Measurements from ENCODE around the gene EML2. TPM values are rescaled to one million over a fixed set of nuclear protein-coding genes. Genes with fewer than 3 reads are reported as not detected.
A peak's percentile ranks its signal among the peaks of the same experiment; 100 is the strongest.

Gene EML2
- total and polyA plus RNA-seq, 8 donors = 20.9 to 51.2 (median 30.1) TPM

DNA sequence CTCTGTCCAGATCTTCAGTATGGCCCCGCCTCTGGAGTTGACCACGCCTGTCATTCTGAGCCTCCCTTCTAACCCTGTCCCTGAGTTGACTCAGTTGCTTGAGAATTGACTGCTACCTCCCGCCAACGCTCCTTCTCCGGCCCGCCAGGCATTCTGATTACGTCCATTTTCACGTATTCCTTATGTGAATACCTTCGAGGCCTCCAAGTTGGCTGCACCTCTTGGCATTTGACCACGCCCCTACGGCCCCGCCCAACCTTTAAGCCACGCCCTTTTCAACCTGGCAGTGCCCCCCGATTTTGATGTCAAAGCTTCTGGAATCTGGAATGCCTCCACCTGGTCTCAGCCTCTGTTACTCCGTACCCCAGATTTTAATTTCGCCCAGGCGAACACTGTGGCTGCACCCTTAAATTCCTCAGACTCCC, 1.7 kb upstream of the EML2 start:
- peak in 3 of 6 donors; percentile 29 to 72 (median 66) for DNase-seq
- H3K9me3 ChIP-seq = no peaks in the 10 kb centered on the region
- no peak for ATAC-seq
- H3K4me1 ChIP-seq = peaks cover 5 to 22% (median 8%) of the 10 kb centered on the region in 3 donors
- H3K27ac ChIP-seq = peak overlapping the region in 2 of 4 donors; percentile 82 to 85
- 45 to 47% methylated on average over 17 of the region's 17 CpGs for WGBS, 2 donors
- TF ChIP-seq, protein P1, sequence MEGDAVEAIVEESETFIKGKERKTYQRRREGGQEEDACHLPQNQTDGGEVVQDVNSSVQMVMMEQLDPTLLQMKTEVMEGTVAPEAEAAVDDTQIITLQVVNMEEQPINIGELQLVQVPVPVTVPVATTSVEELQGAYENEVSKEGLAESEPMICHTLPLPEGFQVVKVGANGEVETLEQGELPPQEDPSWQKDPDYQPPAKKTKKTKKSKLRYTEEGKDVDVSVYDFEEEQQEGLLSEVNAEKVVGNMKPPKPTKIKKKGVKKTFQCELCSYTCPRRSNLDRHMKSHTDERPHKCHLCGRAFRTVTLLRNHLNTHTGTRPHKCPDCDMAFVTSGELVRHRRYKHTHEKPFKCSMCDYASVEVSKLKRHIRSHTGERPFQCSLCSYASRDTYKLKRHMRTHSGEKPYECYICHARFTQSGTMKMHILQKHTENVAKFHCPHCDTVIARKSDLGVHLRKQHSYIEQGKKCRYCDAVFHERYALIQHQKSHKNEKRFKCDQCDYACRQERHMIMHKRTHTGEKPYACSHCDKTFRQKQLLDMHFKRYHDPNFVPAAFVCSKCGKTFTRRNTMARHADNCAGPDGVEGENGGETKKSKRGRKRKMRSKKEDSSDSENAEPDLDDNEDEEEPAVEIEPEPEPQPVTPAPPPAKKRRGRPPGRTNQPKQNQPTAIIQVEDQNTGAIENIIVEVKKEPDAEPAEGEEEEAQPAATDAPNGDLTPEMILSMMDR (IDR thresholded peaks at IDR 0.05) = no peak
- intact Hi-C loops (cut with DNase I) = loop anchor here in 1 of 3 donors (5.0 kb wide), 2 partner anchors 34 to 119 kb away; no protein-coding TSS in a partner anchor
- no peaks in the 10 kb centered on the region for H3K36me3 ChIP-seq
- H3K4me3 ChIP-seq = peak overlapping the region in 1 of 4 donors; percentile 47
- FAIRE-seq = no peak
- H3K27me3 ChIP-seq = no peaks in the 10 kb centered on the region

DNA sequence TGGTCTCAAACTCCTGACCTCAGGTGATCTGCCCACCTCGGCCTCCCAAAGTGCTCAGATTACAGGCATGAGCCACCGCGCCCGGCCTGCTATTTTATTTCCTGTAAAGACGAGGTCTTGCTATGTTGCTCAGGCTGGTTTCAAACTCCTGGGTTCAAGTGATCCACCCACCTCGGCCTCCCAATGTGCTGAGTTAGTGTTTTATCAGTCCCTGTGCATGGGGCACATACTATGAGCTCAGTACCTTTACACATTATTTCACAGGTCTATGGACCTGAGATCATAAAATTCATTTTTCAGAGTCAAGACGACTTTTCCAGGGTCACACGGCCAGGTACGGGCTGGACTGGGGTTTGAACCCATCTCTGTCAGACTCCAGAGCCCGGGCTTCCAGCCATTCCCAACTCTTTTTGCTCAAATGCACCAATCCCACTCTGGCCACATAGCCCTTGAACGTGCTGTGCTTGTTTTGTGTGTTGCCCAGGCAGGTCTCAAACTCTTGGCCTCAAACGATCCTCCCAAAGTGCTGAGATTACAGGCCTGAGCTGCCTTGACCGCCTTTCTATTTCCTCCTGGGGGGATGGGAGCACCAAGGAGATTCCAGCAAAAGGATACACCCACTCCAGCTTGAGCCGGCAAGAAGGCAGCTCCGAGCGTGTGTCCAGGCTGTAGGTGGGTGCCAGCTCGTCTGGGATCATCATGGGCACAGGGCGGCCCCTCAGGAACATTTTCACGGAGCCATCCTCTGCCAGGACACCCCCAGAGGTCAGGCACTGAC, 1.1 kb downstream of the EML2 start:
- ATAC-seq = no peak
- peaks cover 5 to 22% (median 8%) of the 10 kb centered on the region in 3 donors for H3K4me1 ChIP-seq
- 56 to 64% methylated on average over 19 of the region's 19 CpGs for WGBS, 2 donors
- H3K27ac ChIP-seq = no peak overlapping the region
- no peaks in the 10 kb centered on the region for H3K9me3 ChIP-seq
- peak overlapping the region in 2 of 4 donors; percentile 51 to 75 for H3K4me3 ChIP-seq
- no peaks in the 10 kb centered on the region for H3K36me3 ChIP-seq
- intact Hi-C loops (cut with DNase I) = loop anchor here in 1 of 3 donors (10.0 kb wide), 1 partner anchor 113 kb away; no protein-coding TSS in a partner anchor
- no peaks in the 10 kb centered on the region for H3K27me3 ChIP-seq
- TF ChIP-seq, protein P1 (IDR thresholded peaks at IDR 0.05) = no peak
- FAIRE-seq = no peak
- no peak for DNase-seq

DNA sequence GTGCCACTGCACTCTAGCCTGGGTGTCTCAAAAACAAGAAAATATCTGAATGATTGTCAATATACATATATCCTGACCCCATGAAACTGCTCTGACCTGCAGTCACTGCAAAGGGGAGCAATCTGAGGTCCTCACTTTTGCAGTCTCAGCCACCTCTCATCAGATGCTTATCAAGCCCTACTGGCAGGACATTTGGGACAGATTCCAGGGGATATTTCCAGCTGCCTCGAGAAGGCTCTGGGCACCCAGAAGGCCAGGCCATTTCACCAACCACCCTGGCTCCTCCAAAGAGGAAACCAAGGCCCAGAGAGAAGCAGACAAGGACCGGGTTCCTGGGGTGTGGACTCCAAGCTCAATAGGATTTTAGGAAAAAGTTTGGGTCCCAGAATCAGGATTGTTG, 2.3 kb downstream of the EML2 start:
- Histone ChIP-seq H3K4me3 (no peak overlapping the region), H3K36me3 (no peaks in the 10 kb centered on the region), H3K4me1 (peaks cover 0 to 13% (median 0%) of the 10 kb centered on the region in 3 donors), H3K27ac (no peak overlapping the region), H3K9me3 (no peaks in the 10 kb centered on the region), H3K27me3 (no peaks in the 10 kb centered on the region)
- DNase-seq = no peak
- intact Hi-C loops (cut with DNase I) = loop anchor here in 1 of 3 donors (10.0 kb wide), 1 partner anchor 112 kb away; no protein-coding TSS in a partner anchor
- no peak for ATAC-seq
- TF ChIP-seq, protein P1 (IDR thresholded peaks at IDR 0.05) = no peak
- FAIRE-seq = no peak
- 45 to 55% methylated on average over 2 of the region's 2 CpGs for WGBS, 2 donors

DNA sequence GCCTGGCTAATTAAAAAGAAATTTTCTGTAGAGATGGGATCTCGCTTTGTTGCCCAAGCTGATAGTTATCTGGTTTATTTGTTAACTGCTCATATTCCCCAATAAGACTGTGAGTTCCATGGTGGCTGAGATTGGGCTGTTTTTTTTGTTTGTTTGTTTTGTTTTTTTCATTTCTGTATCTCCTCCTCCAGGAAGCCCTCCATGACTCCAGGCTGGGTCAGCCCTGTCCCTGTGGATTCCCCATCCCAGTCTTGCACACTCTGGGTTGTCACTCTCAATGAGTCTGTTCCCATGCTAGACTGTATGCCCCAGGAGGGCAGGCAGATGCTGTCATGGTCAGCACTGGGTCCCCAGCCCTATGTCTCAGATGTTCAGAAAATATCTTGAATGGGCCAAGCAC, 2.9 kb downstream of the EML2 start:
- DNase-seq = no peak
- no peaks in the 10 kb centered on the region for H3K27me3 ChIP-seq
- no peak for ATAC-seq
- FAIRE-seq = no peak
- WGBS, 2 donors = 97% methylated on average over 1 of the region's 1 CpG
- no peaks in the 10 kb centered on the region for H3K9me3 ChIP-seq
- H3K27ac ChIP-seq = no peak overlapping the region
- H3K4me1 ChIP-seq = peaks cover 0 to 13% (median 0%) of the 10 kb centered on the region in 3 donors
- H3K4me3 ChIP-seq = no peak overlapping the region
- TF ChIP-seq, protein P1 (IDR thresholded peaks at IDR 0.05) = no peak
- H3K36me3 ChIP-seq = no peaks in the 10 kb centered on the region
- intact Hi-C loops (cut with DNase I) = loop anchor here in 1 of 3 donors (10.0 kb wide), 1 partner anchor 111 kb away; no protein-coding TSS in a partner anchor

Data from pancreas (tissue), 10 donors.